Body of pancreas (tissue), 4 donors: ENCODE results near the gene SCFD2.

Experiments
- CTCF ChIP-seq, 7 experiments: fragments of 450-650 bp in 4 of 7; fragments of 200-600 bp in 3 of 7; sonication (generic) in 3 of 7; IDR thresholded peaks; one replicate each; pipeline ENCODE4 v1.5.1; 2016 to 2019; ENCODE audit warnings: antibody characterized with exemption in 7 of 7
- POLR2A ChIP-seq, 3 donors: fragments of 450-650 bp; IDR thresholded peaks; one replicate each; pipeline ENCODE4 v1.6.1; 2016; ENCODE audit warnings: antibody characterized with exemption in 3 of 3, mild to moderate bottlenecking in 2 of 3

- no peak for TF ChIP-seq CTCF (IDR thresholded peaks at IDR 0.05)
- no peak for TF ChIP-seq POLR2A (IDR thresholded peaks at IDR 0.05)
Measured at GRCh38 chr4:53150631-53151488, 215.0 kb downstream of the SCFD2 start.
